HG03045 (cell line): ENCODE data around the gene COPG1.
"Not testable (repeated sequence)": the region's sequence is repeated elsewhere in the genome, so short reads cannot be mapped to it uniquely, and the experiment has no call there.

Experiments
- ATAC-seq: cut with Tn5 transposase; IDR thresholded peaks from one replicate; pipeline ENCODE4 v1.9.1; 2021; ENCODE audit warnings: mild to moderate bottlenecking, moderate library complexity; ENCODE audit not compliant: unreplicated experiment

COPG1 gene

GRCh38 chr3:129240436-129240835 is 9.0 kb upstream of the COPG1 start:
- no peak for ATAC-seq

- no peak for ATAC-seq
Measured at GRCh38 chr3:129245141-129245540, 4.3 kb upstream of the COPG1 start.

- peak; percentile 50 for ATAC-seq
Measured at GRCh38 chr3:129245641-129246306, 3.6 kb upstream of the COPG1 start.

GRCh38 chr3:129246636-129247035 is 2.8 kb upstream of the COPG1 start:
- ATAC-seq, result no peak

- ATAC-seq, result no peak
Measured at GRCh38 chr3:129248286-129248979, 973 bp upstream of the COPG1 start.

GRCh38 chr3:129252748-129253147 is 3.3 kb downstream of the COPG1 start:
- no peak for ATAC-seq

GRCh38 chr3:129254536-129255230 is 5.3 kb downstream of the COPG1 start:
- ATAC-seq, result no peak

- no peak for ATAC-seq
Measured at GRCh38 chr3:129256270-129256669, 6.9 kb downstream of the COPG1 start.

- ATAC-seq, result no peak
Measured at GRCh38 chr3:129257609-129258008, 8.2 kb downstream of the COPG1 start.

- ATAC-seq, result no peak
Measured at GRCh38 chr3:129259612-129260477, 10.4 kb downstream of the COPG1 start.

GRCh38 chr3:129260606-129261005 is 11.2 kb downstream of the COPG1 start:
- ATAC-seq, result no peak

- no peak for ATAC-seq
Measured at GRCh38 chr3:129261894-129262293, 12.5 kb downstream of the COPG1 start.

- no peak for ATAC-seq
Measured at GRCh38 chr3:129263161-129263910, 13.9 kb downstream of the COPG1 start.

GRCh38 chr3:129264994-129265393 is 15.6 kb downstream of the COPG1 start:
- not testable (repeated sequence) for ATAC-seq

GRCh38 chr3:129266651-129267050 is 17.2 kb downstream of the COPG1 start:
- no peak for ATAC-seq

GRCh38 chr3:129268396-129268795 is 19.0 kb downstream of the COPG1 start:
- ATAC-seq, result no peak

GRCh38 chr3:129271674-129272073 is 22.3 kb downstream of the COPG1 start:
- ATAC-seq, result no peak

GRCh38 chr3:129276385-129276784 is 27.0 kb downstream of the COPG1 start:
- ATAC-seq, result peak; percentile 74

- no peak for ATAC-seq
Measured at GRCh38 chr3:129277829-129278271, 28.4 kb downstream of the COPG1 start.

- ATAC-seq, result peak; percentile 61
Measured at GRCh38 chr3:129278439-129278965, 29.1 kb downstream of the COPG1 start, which contains the start of gene HMCES. HMCES (plus strand) TSS chr3:129278870; CDS start chr3:129279733, 863 bp downstream.
